Tibial artery (tissue), 4 donors: ENCODE results near the gene PCIF1.
"Not testable (repeated sequence)": the region's sequence is repeated elsewhere in the genome, so short reads cannot be mapped to it uniquely, and the experiment has no call there.

ENCODE experiments used
- DNase-seq, 2 donors: peaks; one replicate each; pipeline ENCODE4 v3.0.0-alpha.2; 2019
- H3K27ac ChIP-seq, 2 donors: fragments of 200-600 bp; sonication (generic) in 1 of 2; 1 replicate in 1 of 2; 2 replicates in 1 of 2; pipeline ENCODE4 v1.5.1; 2018 to 2019; ENCODE audit warnings: mild to moderate bottlenecking in 1 of 2
- H3K27me3 ChIP-seq, 2 donors: fragments of 200-600 bp; sonication (generic) in 1 of 2; one replicate each; pipeline versions ENCODE4 v1.5.1 to v1.6.0; 2016 to 2019
- H3K36me3 ChIP-seq, 3 donors: fragments of 200-600 bp; sonication (generic) in 2 of 3; one replicate each; pipeline ENCODE4 v1.5.1; 2016 to 2019; ENCODE audit warnings: mild to moderate bottlenecking in 2 of 3
- H3K4me1 ChIP-seq, 4 donors: fragments of 200-600 bp; sonication (generic) in 2 of 4; 1 replicate in 3 of 4; 2 replicates in 1 of 4; pipeline ENCODE4 v1.5.1; 2016 to 2019
- H3K4me3 ChIP-seq, 2 donors: fragments of 200-600 bp; sonication (generic) in 1 of 2; 1 replicate in 1 of 2; 2 replicates in 1 of 2; pipeline ENCODE4 v1.5.1; 2018 to 2019; ENCODE audit warnings: mild to moderate bottlenecking in 2 of 2
- H3K9me3 ChIP-seq, 3 donors: fragments of 200-600 bp; sonication (generic) in 1 of 3; one replicate each; pipeline ENCODE4 v1.5.1; 2016 to 2019
- intact Hi-C: fragments of 100-400 bp; cut with DNase I; formaldehyde crosslinking; loops from one replicate; pipeline ENCODE4 v1.15.0; 2023; ENCODE audit warnings: low total_unique reads
- TF ChIP-seq, protein P1 (sequence below), 2 experiments: fragments of 200-600 bp in 1 of 2; fragments of 450-650 bp in 1 of 2; IDR thresholded peaks; one replicate each; pipeline ENCODE4 v1.5.1; 2017 to 2019; ENCODE audit warnings: antibody characterized with exemption in 2 of 2, mild to moderate bottlenecking in 1 of 2, moderate library complexity in 1 of 2

Gene PCIF1

DNA sequence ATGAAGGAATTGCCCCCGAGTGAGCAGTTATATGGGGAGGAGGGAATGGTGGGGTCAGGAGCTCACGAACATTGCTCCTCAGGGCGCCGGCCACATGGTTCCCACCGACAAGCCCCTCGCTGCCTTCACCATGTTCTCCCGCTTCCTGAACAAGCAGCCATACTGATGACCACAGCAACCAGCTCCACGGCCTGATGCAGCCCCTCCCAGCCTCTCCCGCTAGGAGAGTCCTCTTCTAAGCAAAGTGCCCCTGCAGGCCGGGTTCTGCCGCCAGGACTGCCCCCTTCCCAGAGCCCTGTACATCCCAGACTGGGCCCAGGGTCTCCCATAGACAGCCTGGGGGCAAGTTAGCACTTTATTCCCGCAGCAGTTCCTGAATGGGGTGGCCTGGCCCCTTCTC is 36.2 kb upstream of the PCIF1 start:
- intact Hi-C loops, result no loop called here
- H3K4me1 ChIP-seq, result no peaks in the 10 kb centered on the region
- H3K27me3 ChIP-seq, result no peaks in the 10 kb centered on the region
- no peak for DNase-seq
- H3K4me3 ChIP-seq, result no peak overlapping the region
- TF ChIP-seq, protein P1, sequence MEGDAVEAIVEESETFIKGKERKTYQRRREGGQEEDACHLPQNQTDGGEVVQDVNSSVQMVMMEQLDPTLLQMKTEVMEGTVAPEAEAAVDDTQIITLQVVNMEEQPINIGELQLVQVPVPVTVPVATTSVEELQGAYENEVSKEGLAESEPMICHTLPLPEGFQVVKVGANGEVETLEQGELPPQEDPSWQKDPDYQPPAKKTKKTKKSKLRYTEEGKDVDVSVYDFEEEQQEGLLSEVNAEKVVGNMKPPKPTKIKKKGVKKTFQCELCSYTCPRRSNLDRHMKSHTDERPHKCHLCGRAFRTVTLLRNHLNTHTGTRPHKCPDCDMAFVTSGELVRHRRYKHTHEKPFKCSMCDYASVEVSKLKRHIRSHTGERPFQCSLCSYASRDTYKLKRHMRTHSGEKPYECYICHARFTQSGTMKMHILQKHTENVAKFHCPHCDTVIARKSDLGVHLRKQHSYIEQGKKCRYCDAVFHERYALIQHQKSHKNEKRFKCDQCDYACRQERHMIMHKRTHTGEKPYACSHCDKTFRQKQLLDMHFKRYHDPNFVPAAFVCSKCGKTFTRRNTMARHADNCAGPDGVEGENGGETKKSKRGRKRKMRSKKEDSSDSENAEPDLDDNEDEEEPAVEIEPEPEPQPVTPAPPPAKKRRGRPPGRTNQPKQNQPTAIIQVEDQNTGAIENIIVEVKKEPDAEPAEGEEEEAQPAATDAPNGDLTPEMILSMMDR (IDR thresholded peaks at IDR 0.05), result no peak
- H3K9me3 ChIP-seq, result no peaks in the 10 kb centered on the region
- H3K36me3 ChIP-seq, result peaks cover 19 to 74% (median 71%) of the 10 kb centered on the region in 3 donors
- no peak overlapping the region for H3K27ac ChIP-seq

DNA sequence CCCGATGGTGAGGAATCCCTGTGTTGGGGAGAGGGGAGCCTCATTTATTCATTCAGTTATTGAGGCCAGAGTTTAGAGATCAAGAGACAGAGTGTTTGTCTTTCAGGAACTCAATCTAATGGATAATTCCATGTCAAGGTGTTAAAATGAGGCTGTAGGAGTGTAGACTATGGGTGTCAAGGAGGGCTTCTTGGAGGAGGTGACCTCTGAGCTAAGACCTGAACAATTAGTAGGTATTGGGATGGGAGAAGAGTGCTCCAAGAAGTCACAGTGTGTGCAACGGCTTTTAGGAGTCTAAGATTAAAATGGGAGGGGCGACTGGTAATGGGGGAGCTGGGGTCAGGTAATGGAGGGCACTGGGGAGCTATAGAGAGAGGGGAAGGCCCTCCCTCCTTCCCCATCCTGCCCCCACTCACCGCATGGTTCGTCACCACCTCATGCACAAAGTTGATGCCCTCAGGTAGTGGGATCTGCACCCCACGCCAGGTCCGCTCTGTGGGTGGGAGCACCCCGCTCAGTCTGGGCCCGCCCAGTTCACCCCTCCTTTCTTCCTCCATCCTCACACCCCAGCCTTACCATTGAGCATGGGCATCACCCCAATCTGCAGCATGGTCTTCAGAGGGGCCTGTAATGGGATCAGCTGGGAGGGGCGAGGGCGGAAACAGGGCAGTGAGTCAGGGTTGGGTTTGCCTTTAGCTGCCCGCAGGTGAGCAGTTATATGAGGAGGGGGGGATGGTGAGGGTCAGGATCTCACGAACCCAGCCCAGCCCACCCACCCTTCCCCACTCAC is 35.2 kb upstream of the PCIF1 start:
- TF ChIP-seq, protein P1 (IDR thresholded peaks at IDR 0.05), result no peak
- Histone ChIP-seq H3K9me3 (no peaks in the 10 kb centered on the region), H3K4me3 (no peak overlapping the region), H3K4me1 (no peaks in the 10 kb centered on the region), H3K36me3 (peaks cover 19 to 64% (median 62%) of the 10 kb centered on the region in 3 donors), H3K27ac (no peak overlapping the region), H3K27me3 (no peaks in the 10 kb centered on the region)
- intact Hi-C loops, result no loop called here
- no peak for DNase-seq

DNA sequence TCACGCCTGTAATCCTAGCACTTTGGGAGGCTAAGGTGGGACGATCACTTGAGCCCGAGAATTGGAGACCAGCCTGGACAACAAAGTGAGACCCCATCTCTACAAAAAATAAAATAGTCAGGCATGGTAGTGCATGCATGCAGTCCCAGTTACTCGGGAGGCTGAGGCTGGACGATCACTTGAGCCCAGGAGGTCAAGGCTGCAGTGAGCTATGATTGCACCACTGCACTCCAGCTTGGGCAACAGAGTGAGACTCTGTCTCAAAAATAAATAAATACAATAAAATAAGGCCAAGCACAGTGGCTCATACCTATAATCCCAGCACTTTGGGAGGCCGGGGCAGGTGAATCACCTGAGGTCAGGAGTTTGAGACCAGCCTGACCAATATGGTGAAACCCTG is 33.2 kb upstream of the PCIF1 start:
- H3K9me3 ChIP-seq, H3K27ac ChIP-seq, H3K27me3 ChIP-seq, H3K4me1 ChIP-seq, intact Hi-C loops, DNase-seq, H3K4me3 ChIP-seq: not testable (repeated sequence)
- peaks cover 14 to 52% (median 48%) of the 10 kb centered on the region in 3 donors for H3K36me3 ChIP-seq

DNA sequence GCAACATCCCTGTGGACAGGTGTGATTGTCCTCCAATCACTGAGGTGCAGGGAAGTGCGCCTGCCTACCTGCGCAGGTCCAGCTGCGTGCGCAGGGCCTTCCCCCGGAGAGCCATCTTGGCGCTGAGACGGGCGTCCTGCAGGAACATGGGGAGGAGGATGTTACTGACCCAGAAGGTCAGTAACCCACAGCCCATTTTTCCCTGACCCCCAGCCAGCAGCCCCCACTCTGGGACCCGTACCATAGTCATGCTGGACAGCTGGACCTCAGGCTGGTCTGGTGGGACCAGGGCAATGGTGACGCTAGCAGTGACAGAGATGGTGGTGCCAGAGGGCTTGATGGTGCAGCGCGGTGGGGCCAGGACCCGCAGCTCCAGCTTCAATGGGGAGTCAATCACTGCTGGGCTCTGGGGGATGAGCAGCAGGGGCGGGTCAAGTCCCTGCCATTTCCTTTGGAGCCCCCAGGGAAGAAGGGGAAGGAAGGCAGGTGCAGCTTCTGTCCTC is 32.2 kb upstream of the PCIF1 start:
- Histone ChIP-seq H3K9me3 (no peaks in the 10 kb centered on the region), H3K36me3 (peaks cover 8 to 43% (median 41%) of the 10 kb centered on the region in 3 donors)
- TF ChIP-seq, protein P1 (IDR thresholded peaks at IDR 0.05), result no peak

DNA sequence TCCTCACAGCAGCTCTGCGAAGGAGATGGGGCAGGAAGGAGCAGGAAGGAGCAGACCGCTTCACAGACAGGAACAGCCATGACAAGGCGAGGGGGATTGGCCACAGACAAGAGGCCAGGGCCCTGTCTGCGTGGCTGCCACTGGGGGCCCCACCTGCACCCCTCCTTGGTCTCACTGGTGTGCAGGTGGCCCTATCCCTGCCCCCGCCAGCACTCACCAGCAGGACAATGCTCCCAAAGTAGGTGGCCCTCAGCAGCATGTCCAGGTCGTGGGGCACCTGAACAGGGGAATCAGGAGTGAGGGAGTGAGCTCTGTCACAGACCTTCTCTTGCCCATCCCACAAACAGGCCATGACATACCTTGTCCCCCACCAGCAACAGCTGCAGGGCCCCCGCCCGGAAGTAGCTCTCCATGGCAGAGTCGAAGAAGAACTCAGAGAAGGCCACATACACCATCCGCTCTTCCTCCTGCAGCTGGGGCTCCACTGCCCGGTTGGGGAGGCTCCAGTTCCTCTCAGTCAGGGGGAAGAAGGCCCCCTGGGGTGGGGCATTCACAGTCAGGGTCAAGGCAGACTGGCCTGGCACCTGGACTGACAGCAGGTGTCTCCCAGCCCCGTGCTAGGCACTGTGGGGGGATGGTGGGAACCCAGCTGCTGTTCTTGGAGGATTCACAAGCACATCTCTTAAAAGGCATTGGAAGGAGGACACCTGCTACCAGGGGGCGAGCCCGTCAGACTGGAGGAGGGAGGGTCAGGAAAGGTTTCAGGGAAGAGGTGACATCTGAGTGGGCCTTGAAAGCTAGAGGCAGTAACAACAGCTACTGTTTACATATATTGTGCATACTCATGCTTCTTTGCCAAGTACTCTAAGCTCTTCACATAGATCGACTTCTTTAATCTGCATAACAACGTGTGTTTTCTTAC is 29.6 kb upstream of the PCIF1 start:
- DNase-seq, result no peak
- intact Hi-C loops, result no loop called here
- TF ChIP-seq, protein P1 (IDR thresholded peaks at IDR 0.05), result no peak
- no peak overlapping the region for H3K4me3 ChIP-seq
- H3K27me3 ChIP-seq, result no peaks in the 10 kb centered on the region
- no peaks in the 10 kb centered on the region for H3K4me1 ChIP-seq
- peaks cover 0 to 18% (median 18%) of the 10 kb centered on the region in 3 donors for H3K36me3 ChIP-seq
- H3K9me3 ChIP-seq, result no peaks in the 10 kb centered on the region
- no peak overlapping the region for H3K27ac ChIP-seq

More for the DNA sequence above, 32.2 kb upstream of the PCIF1 start:
- Histone ChIP-seq H3K27ac (no peak overlapping the region), H3K4me1 (no peaks in the 10 kb centered on the region), H3K27me3 (no peaks in the 10 kb centered on the region), H3K4me3 (no peak overlapping the region)
- intact Hi-C loops, result no loop called here
- DNase-seq, result no peak
